Measurements from ENCODE around the gene FEZF1. TPM values are rescaled to one million over a fixed set of nuclear protein-coding genes. Genes with fewer than 3 reads are reported as not detected.
A peak's percentile ranks its signal among the peaks of the same experiment; 100 is the strongest.

FEZF1 gene
- total RNA-seq, 4 donors from 2014 or later: 0.19 TPM; not detected in 3

- no peak for ATAC-seq (ENCODE audit: low FRiP score)
- TF ChIP-seq CTCF (IDR thresholded peaks at IDR 0.05): no peak
- DNase-seq (ENCODE audit: low spot score): no peak
These were observed 9.7 kb upstream of the FEZF1 start for GRCh38 chr7:122314284-122314683.

GRCh38 chr7:122312789-122313188, 8.2 kb upstream of the FEZF1 start:
- no peak for TF ChIP-seq CTCF (IDR thresholded peaks at IDR 0.05)
- DNase-seq (ENCODE audit: low spot score) (no peak), ATAC-seq (ENCODE audit: low FRiP score) (no peak)

- no peak for ATAC-seq (ENCODE audit: low FRiP score)
- DNase-seq (ENCODE audit: low spot score): no peak
- TF ChIP-seq CTCF (IDR thresholded peaks at IDR 0.05): no peak
These were observed 7.3 kb upstream of the FEZF1 start for GRCh38 chr7:122311734-122312450.

GRCh38 chr7:122311050-122311700, 6.6 kb upstream of the FEZF1 start:
- no peak for DNase-seq (ENCODE audit: low spot score)
- TF ChIP-seq CTCF (IDR thresholded peaks at IDR 0.05): no peak
- no peak for ATAC-seq (ENCODE audit: low FRiP score)

GRCh38 chr7:122310119-122311021, 5.8 kb upstream of the FEZF1 start:
- no peak for DNase-seq (ENCODE audit: low spot score)
- ATAC-seq (ENCODE audit: low FRiP score): peak; percentile 19
- no peak for TF ChIP-seq CTCF (IDR thresholded peaks at IDR 0.05)

- no peak for TF ChIP-seq CTCF (IDR thresholded peaks at IDR 0.05)
- no peak for DNase-seq (ENCODE audit: low spot score)
- ATAC-seq (ENCODE audit: low FRiP score): no peak
These were observed 4.9 kb upstream of the FEZF1 start for GRCh38 chr7:122309421-122309820.
